OCI-LY7 (cell line): Measurements from ENCODE around the gene SYNJ2.

ENCODE experiments used
- EZH2phosphoT487 ChIP-seq: fragments of 200-600 bp; sonication (generic); IDR thresholded peaks from 2 replicates; pipeline ENCODE4 v1.6.1; 2018; ENCODE audit warnings: low read depth, borderline replicate concordance, mild to moderate bottlenecking, mixed run types, antibody characterized with exemption, low read length, moderate library complexity, mixed read lengths
- TF ChIP-seq, protein P1 (sequence below): fragments of 200-600 bp; sonication (generic); conservative IDR thresholded peaks from 2 replicates; pipeline ENCODE4 v1.5.1; 2014; ENCODE audit warnings: mild to moderate bottlenecking, antibody characterized with exemption, low read length, moderate library complexity, mixed read lengths

DNA sequence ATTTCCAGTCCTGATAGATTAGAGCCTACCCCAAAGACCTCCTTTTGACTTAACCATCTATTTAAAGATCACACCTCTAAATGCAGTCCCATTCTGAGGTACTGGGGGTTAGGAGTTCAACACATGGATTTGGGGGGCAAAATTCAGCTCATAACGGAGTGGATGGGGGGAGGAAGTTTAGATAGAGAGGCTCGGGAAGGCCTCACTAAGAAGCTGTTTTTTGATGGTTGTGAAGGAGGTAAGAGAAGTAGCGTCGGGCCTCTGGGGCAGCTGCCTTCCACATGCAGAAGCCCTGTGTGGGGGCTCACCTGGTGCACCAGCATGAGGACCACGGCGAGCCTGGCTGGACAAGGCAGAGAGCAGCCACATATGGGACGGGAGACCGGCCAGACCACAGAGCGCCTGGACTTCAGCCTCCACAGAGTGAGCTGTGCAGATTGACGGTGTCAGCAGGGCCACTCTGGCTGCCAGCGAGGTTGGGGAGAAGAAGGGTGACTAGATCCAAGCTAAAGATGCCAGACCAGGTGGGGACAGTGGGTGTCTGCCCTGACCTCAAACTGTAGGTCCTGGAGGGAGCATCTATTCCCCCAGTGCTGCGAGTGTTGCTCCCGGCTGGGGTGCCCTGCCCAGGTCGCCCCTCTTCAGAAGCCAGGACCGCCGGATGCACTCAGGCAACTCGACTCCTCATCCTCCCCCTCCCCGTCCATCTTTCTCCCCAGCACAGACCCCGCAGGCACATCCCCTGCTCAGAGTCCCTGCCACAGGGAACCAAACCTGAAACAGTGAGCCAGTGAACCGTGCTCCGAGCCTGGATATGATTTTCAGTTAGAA, 5.1 kb upstream of the SYNJ2 start:
- TF ChIP-seq, protein P1, sequence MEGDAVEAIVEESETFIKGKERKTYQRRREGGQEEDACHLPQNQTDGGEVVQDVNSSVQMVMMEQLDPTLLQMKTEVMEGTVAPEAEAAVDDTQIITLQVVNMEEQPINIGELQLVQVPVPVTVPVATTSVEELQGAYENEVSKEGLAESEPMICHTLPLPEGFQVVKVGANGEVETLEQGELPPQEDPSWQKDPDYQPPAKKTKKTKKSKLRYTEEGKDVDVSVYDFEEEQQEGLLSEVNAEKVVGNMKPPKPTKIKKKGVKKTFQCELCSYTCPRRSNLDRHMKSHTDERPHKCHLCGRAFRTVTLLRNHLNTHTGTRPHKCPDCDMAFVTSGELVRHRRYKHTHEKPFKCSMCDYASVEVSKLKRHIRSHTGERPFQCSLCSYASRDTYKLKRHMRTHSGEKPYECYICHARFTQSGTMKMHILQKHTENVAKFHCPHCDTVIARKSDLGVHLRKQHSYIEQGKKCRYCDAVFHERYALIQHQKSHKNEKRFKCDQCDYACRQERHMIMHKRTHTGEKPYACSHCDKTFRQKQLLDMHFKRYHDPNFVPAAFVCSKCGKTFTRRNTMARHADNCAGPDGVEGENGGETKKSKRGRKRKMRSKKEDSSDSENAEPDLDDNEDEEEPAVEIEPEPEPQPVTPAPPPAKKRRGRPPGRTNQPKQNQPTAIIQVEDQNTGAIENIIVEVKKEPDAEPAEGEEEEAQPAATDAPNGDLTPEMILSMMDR: no peak
- no peak for TF ChIP-seq EZH2phosphoT487
